Activated CD4-positive, CD25-positive, alpha-beta regulatory T cell treated with anti-CD3 and anti-CD28 coated beads, Interleukin-2, amount 50 U/mL, for 16 hours (primary cell): Measurements from ENCODE around the gene ARG2.

ENCODE experiments used
- DNase-seq: peaks from one replicate; pipeline ENCODE4 v3.0.0-alpha.2; 2020; ENCODE audit warnings: low read depth, low spot score

ARG2 gene

GRCh38 chr14:67619446-67620216 is at the start of gene ARG2:
Gene ARG2, plus strand, starts transcription at chr14:67619920. Its CDS starts 58 bp downstream, at chr14:67619978.
- DNase-seq: peak; percentile 87

- DNase-seq: no peak
Measured at GRCh38 chr14:67570453-67570852, 49.3 kb upstream of the ARG2 start.

GRCh38 chr14:67571275-67571990 is 48.3 kb upstream of the ARG2 start:
- DNase-seq: peak; percentile 52

- no peak for DNase-seq
Measured at GRCh38 chr14:67571991-67572323, 47.8 kb upstream of the ARG2 start.

DNA sequence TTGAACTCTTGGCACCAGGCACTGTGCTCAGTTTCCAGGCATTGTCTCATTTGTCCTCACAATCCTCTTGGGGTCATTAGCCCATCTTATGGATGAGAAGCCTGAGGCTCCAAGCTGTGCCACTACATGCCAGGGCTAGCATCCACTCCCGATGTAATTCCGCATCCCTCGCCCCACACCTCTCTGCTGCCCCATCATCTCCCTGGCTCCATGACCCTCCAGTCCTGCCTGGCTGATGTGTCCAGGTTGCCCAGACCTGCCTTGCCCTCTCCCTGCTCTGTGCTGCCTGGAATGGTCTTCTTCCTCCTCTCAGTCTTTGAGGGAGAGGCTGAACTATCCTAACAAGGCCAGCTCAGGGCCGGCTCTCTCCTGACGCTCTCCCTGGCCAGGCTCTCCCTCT is 47.1 kb upstream of the ARG2 start:
- DNase-seq: no peak

DNA sequence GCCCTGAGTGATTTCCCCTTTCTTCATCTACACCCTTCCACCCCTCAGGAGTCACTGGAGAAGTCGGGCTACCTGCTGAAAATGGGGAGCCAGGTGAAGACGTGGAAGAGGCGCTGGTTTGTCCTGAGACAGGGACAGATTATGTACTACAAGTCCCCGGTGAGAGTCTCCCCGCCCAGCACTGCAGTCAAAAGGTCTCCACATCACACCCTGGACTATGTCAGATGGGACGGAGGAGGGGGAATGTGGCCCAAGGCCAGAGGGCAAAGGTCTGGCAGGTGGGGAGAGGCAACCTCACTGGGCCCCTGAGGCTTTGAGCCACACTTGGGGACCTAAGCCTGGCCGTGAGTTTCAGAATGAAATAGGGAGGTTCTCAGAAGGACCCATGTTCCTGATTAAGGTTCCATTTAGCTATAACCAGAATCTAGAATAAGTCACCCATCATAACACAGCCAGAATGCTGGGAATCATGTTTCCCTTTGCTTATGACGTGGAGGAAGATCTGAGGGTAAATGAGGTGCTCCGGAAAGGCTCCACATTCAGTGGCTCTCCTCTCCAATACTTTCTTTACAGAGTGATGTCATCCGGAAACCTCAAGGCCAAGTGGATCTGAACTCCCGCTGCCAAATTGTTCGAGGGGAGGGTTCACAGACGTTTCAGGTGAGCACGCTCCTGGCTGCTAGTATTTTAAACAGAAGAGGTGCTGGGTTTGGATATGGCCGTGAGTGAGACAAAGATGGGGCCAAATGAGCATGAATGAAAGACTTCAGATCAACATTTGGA is 46.3 kb upstream of the ARG2 start:
- DNase-seq: no peak

DNA sequence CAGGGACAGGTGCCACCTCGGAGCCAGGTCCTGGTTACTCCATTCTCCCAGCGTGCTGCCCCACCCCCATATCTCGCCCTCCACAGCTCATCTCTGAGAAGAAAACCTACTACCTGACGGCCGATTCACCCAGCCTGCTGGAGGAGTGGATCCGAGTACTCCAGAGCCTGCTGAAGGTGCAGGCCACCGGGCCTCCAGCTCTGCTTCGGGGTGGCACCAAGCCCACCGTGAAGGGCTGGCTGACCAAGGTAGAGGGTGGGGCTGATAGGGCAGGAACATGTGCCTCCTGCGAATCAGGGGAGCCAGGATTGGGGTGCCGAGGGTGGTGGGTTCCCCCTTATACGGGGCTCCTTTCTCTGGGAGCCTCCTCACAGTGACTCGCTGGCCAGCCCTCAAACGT is 45.6 kb upstream of the ARG2 start:
- DNase-seq: no peak

- DNase-seq: no peak
Measured at GRCh38 chr14:67574806-67575205, 44.9 kb upstream of the ARG2 start.

GRCh38 chr14:67575684-67576083 is 44.0 kb upstream of the ARG2 start:
- no peak for DNase-seq

DNA sequence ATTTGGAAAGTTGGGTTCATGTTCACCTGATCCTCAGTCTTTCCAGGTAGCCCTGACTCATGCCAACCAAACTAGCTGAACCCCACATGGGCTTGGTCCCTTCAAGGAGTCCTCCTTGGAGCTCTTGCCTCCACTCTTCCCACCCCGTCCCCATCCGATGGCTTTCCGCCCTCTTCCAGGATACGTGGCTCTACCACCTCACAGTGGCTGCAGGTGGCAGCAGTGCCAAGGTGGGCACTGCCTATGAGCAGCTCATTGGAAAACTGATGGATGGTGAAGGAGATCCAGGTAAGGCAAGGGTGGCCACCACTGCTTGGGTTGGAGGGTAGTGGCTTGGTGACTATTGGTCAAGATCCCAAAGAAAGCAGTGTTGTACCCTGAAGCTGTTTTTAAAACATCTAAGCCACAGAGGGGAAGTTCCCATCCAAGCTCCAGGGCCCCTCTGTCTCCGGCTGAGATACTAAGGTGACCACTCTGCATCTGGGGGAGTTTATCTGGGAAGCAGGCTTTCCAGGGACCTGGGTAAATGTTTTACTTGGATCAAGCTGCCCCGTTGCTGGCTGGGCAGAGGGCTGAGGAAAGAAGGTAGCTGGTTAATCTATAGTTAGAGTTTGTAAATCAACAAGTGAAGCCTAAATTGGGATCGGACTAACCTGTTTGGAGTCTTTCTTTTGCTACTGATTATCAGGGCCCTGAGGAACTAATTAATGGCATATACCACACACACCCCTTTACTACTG is 43.3 kb upstream of the ARG2 start:
- no peak for DNase-seq

DNA sequence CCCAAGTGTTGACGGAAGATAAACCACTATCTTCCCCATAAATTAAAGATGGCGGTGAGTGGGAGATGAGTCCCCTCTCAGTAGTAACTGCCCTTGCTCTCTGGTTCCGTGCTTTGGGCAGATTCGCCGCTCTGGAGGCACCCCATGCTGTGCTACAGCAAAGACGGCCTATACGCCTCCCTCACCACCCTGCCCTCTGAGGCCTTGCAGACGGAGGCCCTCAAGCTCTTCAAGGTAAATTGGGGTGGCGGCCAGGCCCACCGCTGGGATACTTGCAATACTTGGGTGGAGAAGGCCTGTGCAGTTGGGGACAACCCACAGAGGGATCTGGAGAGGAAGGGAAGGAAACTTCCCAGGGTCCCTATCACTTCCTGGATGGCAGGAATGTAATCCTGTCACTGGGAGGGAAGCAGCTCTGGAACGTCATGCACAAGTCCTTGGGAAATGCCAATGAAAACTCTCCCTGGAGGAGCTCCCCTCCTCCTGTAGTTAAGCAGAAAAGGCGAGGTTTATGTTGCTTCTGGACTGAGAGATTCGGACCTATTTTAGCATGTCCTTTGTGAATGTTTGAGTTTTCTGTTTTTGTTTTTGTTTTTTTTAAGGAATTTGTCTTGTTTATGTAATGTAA is 42.4 kb upstream of the ARG2 start:
- DNase-seq: no peak

DNA sequence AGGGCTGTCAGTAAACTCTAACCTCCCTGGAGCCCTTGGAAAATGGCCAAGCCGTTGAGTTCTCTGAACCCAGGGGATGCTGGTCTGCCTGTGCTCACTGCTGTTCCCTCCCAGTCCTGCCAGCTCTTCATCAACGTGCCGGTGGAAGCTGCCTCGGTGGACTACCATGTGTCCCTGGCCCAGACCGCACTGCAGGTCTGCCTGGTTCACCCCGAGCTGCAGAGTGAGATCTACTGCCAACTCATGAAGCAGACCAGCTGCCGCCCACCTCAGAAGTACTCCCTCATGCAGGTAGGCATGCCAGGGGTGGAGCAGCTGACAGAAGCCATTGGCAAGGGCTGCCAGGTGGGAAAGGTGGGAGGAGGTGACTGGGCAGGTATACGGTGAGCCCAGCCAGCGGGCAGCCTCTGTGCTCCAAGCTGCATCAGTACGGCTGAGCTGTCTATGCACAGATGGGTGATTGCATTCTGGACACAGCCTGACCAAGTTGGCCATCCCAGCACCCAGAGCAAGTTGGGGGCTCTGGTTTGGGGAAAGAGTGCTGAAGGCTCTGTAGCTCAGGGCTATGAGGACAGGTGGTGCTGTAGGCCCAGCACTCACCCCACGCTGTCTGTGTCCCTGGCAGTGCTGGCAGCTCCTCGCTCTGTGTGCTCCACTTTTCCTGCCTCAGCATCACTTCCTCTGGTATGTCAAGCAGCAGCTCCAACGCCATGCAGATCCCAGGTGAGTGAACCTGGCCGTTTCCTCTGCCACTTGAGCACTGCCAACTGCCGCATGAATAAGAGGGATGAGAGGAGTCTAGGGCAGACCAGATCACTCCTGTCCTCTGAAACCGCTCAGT is 41.6 kb upstream of the ARG2 start:
- DNase-seq: no peak

DNA sequence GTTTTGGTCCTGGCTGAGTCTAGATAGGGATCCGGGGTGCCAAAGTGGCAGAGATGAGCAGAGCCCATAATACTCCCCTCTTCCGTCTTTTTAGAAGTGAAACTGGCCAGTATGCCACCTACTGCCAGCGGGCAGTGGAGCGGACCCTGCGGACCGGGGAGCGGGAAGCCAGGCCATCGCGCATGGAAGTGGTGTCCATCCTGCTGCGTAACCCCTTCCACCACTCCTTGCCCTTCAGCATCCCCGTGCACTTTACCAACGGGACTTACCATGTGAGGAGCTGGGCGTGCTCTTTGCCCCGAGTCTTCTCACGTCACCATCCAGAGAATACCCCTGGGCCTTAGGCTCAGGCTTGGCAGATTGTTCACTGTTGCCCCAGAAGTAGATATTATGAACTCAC is 40.7 kb upstream of the ARG2 start:
- DNase-seq: no peak

- no peak for DNase-seq
Measured at GRCh38 chr14:67579636-67580035, 40.1 kb upstream of the ARG2 start.

DNA sequence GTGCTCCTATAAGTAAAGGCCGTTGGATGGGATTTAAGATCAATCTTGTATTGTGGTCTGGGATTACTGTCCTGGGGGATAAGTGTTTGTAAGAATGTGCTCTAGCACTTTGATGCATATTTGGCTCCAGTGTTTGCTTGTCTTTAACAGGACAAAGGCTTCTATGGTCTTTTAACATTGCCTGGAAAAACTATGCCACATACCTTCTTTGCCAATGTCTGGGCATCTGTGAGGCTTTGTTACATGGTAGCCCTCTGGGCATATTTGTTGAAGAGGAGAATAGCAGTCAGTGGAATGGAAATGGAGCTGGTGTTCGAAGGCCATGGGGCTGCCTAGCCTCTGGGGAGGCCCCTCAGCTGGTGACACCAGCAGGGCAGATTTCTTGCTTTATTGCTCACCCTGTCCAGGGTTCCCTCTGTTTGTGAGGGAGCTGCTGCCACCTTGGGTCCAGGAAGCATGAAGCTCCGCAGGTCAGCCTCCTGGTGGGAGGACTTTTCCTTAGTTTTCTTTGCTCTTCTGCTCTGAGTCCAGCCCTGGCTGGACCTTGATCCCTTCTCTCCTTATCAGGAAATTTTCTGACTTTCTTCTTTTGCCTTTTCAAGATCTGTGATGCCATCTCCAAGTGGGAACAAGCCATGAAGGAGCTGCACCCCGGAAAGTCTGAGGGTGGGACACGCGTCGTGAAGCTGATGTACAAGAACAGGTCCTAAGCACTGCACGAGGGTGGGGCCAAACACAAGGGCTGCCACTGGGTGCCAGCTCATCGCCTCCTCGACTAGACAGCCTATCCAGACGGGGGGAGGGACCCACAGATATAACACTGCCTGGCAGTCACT is 39.2 kb upstream of the ARG2 start:
- DNase-seq: no peak

- DNase-seq: no peak
Measured at GRCh38 chr14:67581643-67582042, 38.1 kb upstream of the ARG2 start.

DNA sequence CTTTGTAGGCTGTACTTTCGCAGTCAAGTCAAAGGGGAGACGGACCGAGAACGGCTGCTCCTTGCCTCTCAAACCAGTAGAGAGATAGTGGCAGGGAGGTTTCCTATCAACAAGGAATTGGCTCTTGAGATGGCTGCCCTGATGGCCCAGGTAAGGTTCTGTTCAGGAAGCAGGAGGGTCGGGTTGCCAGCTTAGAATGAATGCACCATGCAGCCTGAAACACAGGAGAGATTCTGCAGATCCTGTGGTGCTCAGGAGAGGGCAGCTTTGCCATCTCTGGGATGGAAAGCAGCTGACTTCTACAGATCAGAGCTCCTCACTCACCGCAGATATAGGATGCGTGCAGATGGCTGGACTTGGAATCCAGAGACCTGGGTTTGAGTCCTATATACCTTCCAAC is 37.7 kb upstream of the ARG2 start:
- no peak for DNase-seq

DNA sequence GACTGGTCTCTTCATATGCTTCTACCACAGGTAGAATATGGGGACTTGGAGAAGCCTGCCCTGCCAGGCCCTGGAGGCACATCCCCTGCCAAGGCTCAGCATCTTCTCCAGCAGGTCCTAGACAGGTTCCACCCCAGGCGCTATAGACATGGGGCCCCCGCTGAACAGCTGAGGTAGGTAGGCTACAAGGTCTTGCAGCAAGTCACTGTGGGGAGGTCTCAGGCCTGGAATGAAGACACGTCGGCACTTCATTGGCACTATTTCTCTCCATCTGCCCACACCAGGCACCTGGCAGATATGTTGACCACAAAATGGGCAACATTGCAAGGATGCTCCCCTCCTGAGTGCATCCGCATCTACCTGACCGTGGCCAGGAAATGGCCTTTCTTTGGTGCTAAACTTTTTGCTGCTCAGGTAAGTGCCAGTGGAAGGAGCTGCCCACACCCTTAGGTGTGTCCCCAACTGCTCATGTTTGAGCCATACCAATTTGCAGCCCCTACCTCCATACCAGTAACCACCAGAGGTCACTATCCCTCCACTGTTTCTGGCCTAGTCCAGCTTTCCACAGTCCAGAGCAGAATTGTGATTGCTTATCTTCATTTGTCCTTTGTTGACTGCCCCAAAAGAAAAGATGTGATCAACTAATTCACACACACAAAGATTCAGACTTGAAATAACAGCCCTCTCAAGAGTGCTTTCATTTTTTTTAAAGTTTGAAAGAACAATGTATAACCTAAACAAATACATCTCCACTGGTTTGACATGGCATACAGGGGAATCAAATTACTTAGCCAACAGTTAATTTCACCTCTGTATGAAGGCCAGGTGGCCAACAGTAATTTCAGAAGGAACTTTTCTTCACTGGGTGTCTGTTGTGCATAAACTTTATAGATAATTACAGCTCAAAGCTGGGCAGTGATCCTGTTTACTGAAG is 35.7 kb upstream of the ARG2 start:
- no peak for DNase-seq

- no peak for DNase-seq
Measured at GRCh38 chr14:67584978-67585377, 34.7 kb upstream of the ARG2 start.
